Skin epidermis (tissue), 12 donors: ENCODE data around the gene RBMS1.

ENCODE experiments used
- H3K27ac ChIP-seq, 21 experiments: fragments of 200-600 bp; sonication (generic) in 11 of 21; one replicate each; pipeline ENCODE4 v1.5.0; 2020; ENCODE audit warnings: mild to moderate bottlenecking in 3 of 21, inconsistent platforms in 2 of 21, moderate library complexity in 2 of 21
- H3K4me3 ChIP-seq, 7 experiments: fragments of 200-600 bp; sonication (generic) in 2 of 7; one replicate each; pipeline ENCODE4 v1.5.0; 2020; ENCODE audit warnings: inconsistent platforms in 2 of 7, mild to moderate bottlenecking in 2 of 7, moderate library complexity in 1 of 7

The RBMS1 gene

DNA sequence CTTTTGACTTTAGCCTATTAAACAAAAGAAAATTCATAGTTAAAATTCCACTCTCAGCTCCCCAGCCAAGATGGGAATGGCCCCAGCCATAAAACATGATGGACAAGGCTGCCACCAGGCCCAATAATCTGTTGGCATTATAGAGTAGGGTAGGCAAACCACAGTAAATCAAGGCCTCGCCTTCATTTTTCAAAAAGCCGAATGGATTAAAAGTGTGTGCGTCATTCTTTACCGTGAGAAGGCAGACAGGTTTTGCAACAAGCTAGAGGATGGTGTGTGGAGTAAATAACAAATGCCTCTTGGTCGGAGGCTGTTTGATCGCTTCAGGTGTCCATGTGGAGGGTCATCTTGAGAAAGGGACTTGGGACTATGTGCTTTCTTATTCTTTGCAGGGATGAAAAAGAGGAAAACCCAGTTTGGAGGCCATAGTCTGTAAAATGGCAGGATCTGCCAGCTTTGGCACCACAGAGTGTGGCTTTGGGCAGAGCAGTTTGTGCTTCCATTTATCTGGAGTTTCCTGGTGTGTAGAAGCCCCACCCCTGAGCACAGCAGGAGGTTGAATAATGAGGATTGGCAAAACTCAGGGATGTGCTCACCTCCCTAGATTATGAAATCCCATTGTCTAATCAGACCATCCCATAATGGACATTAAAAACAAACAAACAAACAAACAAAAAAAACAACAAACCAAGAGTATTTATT lies 236.4 kb downstream of the RBMS1 start:
- peak overlapping the region in 19 of 21 experiments; percentile 5 to 79 (median 53) for H3K27ac ChIP-seq
- H3K4me3 ChIP-seq = no peak overlapping the region

DNA sequence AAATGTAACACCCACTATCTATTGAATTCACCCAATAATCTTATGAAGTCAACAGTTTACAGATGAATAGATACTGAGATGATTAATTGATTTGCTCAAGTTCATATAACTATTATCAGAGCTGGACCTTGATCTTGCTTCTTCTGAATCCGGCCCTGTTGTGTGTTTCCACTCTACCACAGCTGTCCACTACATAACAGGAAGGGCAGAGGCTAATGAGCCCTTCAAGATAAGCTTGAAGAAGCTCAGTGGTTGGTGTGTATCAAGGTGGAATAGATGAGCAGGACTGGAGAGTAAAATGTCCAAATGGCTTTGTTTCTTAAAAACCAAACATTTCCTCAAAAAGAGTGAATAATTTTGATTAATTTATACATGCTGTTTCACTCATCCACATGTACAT lies 237.1 kb downstream of the RBMS1 start:
- peak overlapping the region in 14 of 21 experiments; percentile 5 to 77 (median 60) for H3K27ac ChIP-seq
- H3K4me3 ChIP-seq = no peak overlapping the region

DNA sequence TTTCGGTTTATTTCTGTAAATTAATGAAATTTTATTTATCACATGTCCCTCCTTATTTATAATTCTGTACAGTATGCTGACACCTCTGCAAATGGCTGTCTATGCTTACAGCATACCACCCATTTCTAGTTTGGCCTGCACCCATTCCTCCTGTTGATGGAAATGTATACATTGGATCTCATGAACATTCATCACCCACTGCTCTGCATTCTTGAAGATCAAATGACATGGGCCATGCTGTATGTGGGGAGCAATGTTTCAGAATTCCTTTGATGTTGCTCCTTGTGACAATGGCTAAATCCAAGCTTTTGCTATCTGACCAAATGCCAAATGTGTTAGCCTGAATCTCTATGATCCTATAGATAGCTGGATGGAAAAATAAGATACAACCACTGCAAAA lies 238.2 kb downstream of the RBMS1 start:
- no peak overlapping the region for H3K27ac ChIP-seq
- H3K4me3 ChIP-seq = no peak overlapping the region

DNA sequence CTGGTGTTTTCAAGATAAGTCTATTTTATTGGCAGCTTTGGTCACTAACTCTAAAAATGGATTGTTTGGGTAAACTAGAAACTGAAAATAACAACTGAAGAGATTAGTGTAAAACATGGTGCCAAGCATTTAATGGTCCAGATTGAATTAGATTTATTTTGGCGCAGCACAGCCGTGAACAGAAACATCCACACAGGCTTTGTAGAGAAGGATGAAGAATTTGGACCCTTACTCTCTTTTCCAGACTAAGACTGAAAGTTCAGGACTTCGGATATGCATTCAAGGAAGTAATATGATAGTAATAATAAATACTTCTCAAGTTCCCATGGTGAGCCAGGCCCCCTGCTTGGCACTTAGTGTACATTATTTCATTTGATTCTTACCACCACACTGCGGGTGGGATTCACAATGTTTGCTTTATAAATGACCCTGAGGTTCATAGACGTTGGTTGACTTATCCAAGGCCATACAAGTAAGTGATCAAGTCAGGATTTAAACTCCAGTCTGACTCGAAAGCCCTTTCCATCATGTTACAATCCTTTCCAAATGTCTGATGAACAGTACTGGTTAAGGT lies 239.3 kb downstream of the RBMS1 start:
- Histone ChIP-seq H3K4me3 (no peak overlapping the region), H3K27ac (no peak overlapping the region)

DNA sequence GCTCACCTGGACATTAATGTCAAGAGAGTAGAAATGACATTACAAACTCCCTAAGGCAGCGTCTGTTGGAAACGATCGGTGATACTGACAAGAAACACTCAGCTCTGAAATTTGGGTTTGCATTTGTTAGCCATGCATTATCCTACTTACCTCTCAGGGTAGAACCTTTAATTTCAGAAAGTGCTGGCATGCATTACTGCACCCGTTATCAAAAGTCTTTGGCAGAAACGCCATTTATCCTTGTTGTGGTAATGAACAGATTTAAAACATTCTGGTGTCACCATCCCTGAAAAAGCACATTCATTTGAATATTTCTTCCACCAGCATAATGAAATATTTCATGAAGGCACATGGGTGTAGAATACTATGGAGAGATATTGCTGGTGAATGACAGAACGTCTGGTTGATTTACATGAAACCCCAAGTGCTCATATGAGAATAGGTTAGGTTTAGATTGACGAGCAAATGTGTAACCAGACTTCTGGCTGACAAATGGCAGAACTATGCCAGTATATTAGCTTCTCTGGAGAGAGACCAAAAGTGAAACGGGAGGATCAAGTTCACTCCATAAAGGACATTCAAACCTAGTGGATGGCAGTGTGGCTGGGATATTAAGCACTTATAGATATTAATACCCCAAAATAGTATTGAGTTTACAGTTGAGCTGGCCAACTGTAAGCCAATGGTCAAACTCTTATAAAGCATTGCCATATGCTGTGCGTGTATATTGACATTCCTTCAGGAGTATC lies 240.0 kb downstream of the RBMS1 start:
- H3K4me3 ChIP-seq = no peak overlapping the region
- no peak overlapping the region for H3K27ac ChIP-seq

DNA sequence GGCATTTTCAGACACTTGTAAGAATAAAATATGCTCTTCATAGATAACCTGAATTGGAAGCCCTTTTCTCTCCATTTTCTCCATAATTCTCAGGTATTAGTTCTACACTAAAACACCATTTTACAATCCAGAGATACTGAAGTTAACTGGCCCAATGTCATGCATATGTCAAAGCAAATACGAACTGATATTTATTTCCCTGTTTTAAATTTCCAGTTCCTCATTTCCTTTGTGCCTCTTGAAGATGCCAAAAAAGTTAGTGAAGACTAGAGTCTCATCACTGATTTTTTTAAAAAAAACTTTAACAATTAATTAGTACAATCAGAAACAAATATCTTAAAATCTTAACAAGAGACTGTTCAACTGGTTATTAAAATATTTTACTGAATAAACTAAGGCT lies 240.7 kb downstream of the RBMS1 start:
- no peak overlapping the region for H3K27ac ChIP-seq
- no peak overlapping the region for H3K4me3 ChIP-seq

DNA sequence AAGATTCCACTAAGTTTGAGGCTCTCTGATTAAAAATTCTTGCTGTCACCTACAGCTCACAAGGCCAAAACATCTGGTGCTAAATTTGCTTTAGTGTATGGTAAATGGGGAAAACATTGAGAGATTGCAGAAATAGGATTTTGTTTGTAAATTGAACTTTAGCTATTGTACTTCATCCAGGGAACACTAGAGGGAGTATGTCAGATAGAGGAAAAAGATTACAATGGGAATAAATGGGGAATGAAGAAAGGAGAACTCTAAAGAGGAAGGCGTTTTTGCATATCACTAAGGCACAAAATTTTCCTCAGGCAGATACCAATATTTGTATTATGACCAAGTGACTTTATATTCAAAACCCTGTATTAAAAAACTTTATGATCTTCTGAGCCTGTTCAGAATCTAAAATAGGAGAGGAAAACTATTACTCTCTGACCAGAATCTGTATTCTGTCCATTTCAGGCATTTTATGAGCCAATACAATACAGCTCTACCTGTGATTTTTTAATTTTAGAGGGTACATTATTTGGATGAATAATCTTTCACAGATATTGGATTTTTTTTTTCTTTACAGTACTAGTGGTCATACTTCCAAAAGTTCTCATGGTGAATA lies 241.2 kb downstream of the RBMS1 start:
- Histone ChIP-seq H3K4me3 (no peak overlapping the region), H3K27ac (no peak overlapping the region)

DNA sequence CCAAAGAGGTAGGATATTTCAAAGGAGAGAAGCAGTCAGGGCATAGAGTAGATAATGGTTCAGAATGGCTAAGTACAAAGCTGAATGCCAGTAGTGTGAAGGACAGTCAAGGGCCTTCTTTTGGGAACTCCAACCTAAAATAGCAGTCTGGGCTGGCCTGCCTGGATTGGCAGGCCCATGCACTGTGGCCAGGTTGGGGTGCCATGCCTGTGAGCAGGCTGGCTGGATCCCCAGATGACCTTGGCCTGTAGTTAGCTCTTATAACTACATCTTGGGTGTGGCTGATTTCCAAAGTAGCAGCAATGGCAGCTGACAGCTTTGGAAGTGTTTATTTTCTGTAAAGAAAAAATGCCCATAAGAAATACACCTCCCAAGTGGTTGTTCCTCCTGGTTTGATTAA lies 242.0 kb downstream of the RBMS1 start:
- Histone ChIP-seq H3K27ac (no peak overlapping the region), H3K4me3 (no peak overlapping the region)

DNA sequence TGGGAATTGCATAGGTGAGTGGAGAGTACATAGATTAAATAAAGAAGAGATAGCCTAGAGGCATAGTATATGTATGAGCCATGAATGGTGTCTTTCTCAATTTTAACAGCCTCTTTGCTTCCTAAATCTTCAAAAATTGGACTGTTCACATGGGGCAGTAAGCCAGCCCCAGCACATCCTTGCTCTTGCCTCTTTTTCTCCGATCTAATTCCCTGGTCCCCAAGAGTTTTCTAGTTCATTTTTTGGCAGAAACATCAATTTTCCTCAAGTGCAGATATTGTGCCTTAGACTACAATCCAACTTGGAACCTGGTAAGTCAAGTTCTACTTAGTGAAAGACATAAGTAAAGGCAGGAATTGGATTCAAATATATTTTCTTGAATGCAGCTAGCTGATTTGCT lies 243.7 kb downstream of the RBMS1 start:
- no peak overlapping the region for H3K27ac ChIP-seq
- no peak overlapping the region for H3K4me3 ChIP-seq

DNA sequence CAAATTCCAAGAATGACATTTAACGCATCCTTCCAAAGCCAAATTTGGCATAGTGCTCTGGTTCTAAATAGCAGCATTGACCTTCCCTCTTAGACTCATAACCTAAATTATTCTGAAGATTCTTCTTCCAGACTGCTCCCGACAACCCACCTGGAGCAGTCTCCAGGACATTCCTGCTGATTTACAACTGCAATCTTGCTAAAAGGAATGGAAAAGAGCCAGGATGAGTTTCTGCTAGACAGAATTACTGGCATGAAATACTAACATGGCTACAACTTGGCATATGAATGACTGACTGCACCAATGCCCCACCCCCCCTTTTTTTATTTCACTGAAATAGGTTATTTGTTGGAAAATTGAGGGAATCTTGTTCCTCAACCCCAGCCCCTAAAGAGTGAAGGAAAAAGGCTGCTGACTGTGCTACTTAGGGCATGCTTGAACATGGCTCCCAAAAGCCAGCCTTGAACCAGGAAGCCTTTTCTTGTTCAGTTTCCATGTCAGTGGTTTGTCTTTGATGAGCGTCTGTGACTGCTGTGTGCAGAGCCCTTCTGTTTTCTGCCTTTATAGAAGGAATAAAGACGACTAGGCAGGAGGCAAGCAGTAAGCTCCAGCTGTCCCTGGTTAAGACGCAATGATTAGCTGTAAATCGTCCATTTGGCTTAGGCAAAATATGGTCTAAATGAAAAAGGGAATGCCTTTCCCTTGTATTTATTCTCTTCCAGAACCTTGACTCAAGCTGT lies 246.1 kb downstream of the RBMS1 start:
- H3K27ac ChIP-seq = peak overlapping the region in 3 of 21 experiments; percentile 12 to 40 (median 39)
- H3K4me3 ChIP-seq = no peak overlapping the region

DNA sequence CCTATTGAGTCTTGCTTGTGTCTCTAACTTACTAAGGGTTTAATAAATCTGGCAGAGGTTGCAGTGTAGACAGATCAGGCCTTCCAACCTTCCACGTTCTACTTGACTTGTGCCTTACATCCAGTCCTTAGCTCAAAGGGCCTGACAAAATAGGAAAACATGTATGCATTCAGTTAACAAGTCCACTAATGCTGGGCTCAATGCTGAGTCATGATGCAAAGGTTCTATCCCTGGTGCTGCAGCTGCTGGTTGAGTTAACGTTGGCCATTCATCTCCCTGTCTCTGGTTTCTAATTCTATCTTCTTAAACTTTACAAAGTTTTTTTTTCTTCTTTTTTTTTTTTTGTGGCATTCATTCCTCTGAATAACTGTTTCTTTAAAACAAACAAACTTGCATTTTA lies 247.3 kb downstream of the RBMS1 start:
- H3K27ac ChIP-seq = no peak overlapping the region
- no peak overlapping the region for H3K4me3 ChIP-seq

DNA sequence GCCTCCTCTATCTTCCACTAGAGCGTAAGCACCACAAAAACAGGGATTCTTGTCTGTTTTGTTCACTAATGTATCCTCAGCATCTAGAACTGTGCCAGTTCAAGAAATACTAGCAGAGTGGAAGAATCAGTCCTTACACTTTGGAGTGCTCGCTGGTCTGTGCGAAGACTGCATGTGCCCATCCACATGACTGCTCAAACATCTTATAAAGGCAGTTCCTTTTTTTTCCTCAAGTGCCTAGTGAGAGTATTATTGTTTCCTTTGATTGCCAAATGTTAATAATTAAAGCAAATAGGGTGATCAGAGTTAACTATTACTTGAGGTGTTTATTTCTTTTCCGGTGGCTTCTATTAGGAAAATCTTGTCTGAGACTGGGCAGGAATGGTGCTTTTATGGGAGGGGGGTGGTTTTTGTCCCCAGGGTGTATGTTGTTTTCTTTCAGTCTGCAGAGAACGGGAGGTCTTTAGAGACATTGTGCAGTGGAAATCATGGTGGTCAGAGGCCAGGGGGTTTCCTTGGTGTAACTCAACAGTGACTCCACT lies 247.9 kb downstream of the RBMS1 start:
- no peak overlapping the region for H3K4me3 ChIP-seq
- no peak overlapping the region for H3K27ac ChIP-seq

DNA sequence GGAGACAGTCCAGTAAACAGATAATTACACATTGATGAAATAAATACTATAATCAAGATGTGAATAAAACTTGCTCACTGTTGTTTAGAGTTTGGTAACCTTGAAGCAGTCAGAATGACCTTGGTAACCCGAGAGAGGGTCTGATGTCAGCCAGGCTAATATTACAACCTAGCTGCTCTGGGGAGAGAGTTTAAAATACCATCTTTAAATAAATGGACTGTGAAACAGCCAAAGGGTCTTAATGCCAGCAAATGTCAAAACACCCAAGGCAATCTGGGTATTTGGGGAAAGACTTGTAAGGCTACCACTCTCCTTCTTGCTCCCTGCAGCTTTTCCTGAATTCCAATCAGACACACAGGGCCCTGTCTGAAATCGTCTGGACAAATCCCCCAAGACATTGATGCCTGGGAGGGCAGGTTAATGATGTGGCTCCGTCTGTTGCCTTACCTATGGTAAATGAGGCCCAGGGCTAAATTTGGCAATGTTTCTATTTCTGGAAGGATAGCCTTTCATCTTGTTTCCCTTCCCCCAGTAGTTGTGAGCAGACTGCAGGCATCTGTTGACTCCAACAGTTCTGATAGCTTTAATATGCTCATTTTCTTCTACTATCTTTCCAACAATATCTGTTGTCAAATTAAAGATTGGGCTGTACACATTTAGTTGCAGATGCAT lies 250.6 kb downstream of the RBMS1 start:
- H3K27ac ChIP-seq = peak overlapping the region in 2 of 21 experiments; percentile 8 to 10

DNA sequence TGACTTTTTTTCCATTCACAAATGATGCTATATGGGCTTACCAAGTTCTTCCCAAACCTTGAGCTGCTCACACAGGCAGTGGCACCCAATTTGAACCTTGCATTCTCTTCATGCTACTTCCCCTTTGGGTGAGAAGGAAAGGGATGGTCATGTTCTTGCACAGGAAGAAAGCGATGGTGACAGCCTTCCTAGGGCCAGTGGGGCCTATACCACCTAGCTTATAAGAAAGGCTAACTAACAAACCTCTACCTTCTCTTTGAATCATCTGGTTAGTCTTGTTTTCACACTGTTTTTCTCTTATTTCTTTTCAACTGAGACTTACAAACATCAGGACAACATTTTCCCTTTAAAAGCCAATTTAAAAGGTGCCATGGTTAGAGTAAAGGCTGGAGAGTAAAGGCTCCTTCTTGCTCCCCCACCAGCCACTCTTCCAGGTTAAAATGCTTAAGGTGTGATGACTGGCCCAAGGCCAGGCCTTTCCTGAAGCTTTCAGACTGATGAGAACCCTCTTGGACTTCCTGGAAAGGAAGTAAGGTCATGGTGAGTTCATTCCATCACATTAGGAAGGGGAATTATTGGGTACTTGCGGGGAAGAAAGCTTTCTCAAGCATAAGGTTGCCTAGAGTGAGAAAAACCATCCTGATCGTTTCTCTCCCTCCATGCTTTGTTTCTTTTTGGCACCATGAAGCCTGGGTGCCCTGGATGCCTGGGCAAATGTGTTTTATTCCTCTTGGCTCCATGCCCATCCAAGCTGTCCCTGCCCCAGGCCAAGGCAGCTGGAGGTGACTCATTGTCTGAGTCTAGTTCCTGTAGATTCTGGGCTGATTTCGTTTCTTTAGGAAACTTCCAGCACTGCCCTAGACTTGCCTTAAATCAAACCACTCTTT lies 252.1 kb downstream of the RBMS1 start:
- Histone ChIP-seq H3K4me3 (no peak overlapping the region), H3K27ac (peak overlapping the region in 9 of 21 experiments; percentile 8 to 78 (median 26))

More for the DNA sequence above, 250.6 kb downstream of the RBMS1 start:
- H3K4me3 ChIP-seq = no peak overlapping the region

DNA sequence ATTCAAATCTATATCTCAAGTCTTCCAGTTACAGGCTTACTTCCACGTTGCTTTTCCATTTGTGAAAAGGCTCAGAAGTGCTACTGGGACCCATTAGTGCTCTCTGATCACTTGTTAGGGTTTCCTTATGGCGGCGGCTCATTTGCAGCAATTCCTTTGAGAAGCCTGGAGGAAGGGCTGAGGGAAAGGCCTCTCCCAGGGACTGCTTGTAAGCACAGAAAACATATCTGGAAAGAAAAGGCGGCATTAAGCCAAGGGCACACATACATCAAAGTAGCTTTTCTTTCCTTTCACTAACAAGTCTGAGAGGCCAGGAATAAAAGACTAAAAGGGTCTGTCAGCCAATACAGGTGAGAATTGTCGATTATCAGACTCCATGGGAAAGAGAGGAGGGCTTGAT lies 254.2 kb downstream of the RBMS1 start:
- Histone ChIP-seq H3K27ac (no peak overlapping the region), H3K4me3 (no peak overlapping the region)

DNA sequence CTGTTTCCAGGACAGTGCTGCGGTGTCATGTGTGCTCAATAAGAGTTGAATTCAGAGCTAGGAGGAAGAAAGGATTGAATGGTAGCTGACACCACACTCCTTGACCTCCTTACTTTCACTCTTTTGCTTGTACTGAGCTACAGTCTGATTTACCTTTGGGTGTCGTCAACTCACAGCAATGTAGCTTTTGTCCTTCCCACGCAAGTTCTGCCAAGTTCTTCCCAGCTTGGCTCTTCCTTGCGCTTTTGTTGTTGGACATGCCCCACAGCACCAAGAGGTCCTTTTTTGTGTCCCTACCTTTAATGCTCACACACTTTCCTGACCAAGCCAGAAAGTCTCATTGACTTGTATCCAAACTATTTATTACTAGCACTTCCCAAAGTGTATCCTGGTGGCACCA lies 255.2 kb downstream of the RBMS1 start:
- Histone ChIP-seq H3K4me3 (no peak overlapping the region), H3K27ac (peak overlapping the region in 3 of 21 experiments; percentile 16 to 23 (median 22))

DNA sequence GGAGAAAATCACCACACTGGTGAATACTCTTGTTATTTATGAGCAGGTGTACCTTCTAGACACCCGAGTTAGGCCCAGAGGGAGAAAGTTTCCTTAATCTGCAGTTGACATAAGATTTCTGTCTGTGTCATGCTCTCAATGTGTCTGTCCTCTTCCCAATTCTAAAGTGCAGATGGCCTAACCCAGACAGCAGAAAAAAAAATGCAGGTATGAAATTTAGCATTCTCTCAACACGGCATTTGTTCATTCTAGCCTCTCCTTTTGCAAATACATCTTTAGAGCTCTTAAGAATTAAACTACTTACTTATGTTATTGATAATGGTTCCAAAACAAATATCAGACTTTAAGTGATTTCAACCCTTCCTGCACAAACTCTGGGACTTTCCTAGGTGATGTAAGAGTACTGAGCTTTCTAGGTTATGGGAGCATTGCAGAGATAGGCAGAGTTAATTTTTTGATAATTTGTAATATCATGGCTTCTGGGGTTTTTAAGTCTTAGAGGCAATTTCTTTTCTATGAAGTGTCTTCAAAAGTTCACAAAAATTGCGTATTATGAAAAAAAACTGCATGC lies 260.6 kb downstream of the RBMS1 start:
- Histone ChIP-seq H3K27ac (no peak overlapping the region), H3K4me3 (no peak overlapping the region)

DNA sequence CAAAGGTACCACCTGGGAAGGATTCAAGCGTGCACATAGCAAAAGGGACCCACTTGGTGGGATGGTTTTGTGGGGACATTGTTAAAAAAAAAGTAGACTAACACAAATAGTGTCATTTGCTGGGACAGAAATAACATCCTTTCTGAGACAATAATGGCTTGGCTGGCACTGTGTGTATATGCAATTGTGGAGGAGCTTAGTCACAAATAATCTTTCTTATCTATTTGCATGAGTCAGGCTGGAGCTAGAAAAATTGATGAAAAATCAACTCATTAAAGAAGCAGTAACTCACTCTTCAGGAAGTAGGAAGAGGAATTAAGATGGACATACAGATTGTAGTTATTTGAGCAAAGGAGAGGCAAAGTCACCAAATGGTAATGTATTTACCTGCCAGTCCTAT lies 264.0 kb downstream of the RBMS1 start:
- peak overlapping the region in 6 of 21 experiments; percentile 5 to 59 (median 18) for H3K27ac ChIP-seq
- H3K4me3 ChIP-seq = no peak overlapping the region
